ENCODE results near the gene EXOSC7.
"Not testable (repeated sequence)": the region's sequence is repeated elsewhere in the genome, so short reads cannot be mapped to it uniquely, and the experiment has no call there.

EXOSC7 gene

GRCh38 chr3:45026038-45026437 lies 50.0 kb downstream of the EXOSC7 start, which contains the start of gene CLEC3B:
Gene CLEC3B, plus strand, starts transcription at chr3:45026303. Its CDS starts 60 bp downstream, at chr3:45026363.
- DNase-seq: no peak

DNA sequence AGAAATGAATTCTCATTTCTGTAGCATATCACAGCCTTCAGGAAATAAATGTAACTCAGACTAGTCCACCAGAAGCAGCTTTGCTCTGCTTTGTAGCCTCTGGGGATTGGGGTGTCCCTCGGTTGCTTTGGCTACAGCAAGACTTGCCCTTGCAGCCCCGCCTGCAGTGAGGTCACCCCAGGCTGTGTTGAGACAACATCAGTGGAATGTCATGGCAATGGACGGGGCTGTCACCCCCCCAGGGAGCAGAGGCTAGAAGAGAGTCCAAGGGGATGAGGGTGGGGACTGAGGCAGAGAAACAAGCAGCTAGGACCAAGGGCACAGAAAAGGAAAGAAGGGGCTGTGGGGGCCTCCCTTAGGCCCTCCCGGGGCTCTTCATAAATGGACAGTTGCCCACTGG lies 50.9 kb downstream of the EXOSC7 start:
- no peak for DNase-seq

DNA sequence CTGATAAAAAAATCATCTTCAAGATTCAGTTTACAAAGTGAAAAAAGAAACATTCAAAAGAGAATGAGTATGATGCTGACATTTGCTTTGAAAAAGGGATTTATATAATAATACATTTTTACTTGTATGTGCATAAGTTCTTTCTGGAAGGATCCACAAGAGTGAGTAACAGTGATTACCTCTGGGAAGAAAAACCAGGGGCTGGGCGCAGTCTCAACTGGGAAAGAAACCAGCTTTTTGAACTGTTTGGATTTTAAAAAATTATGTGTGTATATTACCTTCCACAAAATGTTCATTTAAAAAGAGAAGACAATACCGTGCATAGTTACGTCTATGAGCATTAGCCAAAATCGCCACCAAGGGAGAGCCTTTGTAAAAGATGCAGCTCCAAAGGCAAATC lies 51.4 kb downstream of the EXOSC7 start:
- no peak for DNase-seq

DNA sequence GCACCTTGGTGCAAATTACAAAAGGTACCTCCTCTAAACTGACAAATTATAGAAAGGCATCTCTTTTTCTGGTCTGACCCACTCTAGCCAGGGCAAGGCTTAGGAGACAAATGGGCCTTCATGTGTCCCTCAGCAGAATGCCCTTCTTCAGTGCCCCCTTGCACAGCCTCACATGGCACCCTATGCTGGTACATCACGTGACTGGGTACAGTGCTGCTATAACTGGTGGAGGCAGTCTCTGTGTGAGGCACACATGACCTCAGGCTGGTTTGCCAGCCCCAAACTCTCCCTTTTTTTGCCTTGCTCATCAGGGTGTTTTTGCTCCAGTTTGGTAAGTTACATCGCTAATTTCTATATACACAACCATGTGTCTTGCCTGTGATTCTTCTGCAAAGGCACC lies 53.2 kb downstream of the EXOSC7 start:
- DNase-seq: no peak

- DNase-seq: no peak
These were observed 53.6 kb downstream of the EXOSC7 start for GRCh38 chr3:45029661-45030060.

- DNase-seq: no peak
These were observed 55.5 kb downstream of the EXOSC7 start for GRCh38 chr3:45031531-45031930.

DNA sequence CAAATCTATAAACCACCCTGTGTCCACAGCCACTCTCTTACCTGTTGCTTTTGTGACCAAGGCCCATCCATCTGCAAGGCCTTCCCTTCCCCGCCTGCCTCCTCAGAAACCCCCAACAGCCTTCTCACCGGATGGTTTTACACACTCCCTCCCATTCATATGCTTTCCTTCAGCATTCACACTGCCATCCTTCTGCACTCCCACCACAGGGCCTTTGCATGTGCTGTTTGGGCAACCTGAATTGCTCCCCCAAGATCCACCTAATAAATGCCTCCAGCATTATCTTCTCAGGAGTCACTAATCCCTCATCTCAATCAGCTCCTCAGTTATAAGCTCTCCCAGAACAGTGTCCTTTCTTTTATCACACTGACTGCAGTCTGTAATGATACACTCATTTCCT lies 56.1 kb downstream of the EXOSC7 start:
- DNase-seq: no peak

DNA sequence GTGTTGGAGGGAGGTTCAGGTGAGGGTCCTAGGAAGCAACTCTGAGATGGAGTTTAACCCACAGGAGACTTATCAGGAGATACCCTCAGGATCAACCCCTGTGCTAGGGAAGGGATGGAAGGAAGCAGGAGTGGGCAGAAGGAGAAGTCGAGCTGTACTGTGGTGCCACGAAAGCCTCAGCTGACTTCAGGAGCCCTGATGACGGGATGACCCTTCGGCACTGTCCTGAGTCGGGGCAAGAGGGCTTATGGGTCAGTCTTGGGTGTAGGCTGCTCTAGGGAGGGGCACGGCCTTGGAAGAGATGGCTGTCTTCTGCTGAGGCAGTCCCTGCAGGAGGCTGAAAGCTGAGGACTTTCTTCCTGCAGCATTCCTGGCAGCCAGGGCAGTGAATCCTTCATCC lies 57.7 kb downstream of the EXOSC7 start:
- DNase-seq: no peak

- DNase-seq: peak; percentile 90
These were observed 58.7 kb downstream of the EXOSC7 start for GRCh38 chr3:45034612-45035252.

DNA sequence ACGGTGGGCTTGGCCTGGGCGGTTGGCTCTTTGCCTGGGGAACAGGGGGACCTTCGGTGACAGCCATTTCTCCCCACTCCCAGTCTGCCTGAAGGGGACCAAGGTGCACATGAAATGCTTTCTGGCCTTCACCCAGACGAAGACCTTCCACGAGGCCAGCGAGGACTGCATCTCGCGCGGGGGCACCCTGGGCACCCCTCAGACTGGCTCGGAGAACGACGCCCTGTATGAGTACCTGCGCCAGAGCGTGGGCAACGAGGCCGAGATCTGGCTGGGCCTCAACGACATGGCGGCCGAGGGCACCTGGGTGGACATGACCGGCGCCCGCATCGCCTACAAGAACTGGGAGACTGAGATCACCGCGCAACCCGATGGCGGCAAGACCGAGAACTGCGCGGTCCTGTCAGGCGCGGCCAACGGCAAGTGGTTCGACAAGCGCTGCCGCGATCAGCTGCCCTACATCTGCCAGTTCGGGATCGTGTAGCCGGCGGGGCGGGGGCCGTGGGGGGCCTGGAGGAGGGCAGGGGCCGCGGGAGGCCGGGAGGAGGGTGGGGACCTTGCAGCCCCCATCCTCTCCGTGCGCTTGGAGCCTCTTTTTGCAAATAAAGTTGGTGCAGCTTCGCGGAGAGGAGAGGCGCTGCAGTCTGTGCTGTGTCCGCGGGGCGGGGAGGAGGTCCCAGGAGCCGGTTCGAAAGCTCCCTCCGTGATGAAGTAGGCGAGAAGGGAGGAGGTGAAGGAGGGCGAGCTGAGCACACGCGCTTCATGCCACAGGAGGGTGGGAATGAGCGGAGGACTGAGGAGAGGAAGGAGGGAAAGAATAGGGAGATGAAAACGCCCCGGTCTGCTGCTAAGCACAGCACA lies 59.6 kb downstream of the EXOSC7 start:
- no peak for DNase-seq

DNA sequence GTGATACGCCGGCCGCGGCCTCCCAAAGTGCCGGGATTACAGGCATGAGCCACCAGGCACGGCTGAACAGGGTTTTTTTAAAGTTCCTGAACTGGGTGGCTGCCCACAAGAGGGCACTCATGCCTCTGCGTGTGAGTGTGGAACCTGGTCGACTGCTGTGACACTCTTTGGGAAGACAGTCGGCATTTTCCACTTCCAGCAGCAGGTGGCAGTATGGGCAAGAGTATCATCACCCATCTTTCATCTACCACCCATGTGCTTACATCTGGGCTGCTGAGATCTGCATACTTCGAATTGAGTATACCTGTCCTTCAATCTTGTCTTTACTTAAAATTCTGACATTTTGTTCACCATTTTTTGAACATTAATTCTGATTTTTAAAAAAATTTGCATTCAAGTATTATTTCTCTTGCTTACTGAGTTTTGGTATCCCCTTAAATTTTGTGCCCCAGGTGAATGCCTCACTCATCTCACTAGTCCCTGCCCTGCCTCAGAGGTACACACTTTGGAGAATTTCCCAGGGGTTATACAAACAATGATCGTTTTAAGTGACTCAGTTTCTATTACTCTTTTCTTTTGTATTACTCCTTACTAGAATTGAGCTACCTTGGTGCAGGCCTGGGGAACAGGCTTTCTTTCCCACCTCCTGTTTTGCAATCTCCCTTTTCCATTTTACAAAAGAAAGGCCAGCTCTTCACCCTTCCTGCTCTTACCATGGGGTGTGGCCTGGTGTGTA lies 61.8 kb downstream of the EXOSC7 start:
- peak; percentile 94 for DNase-seq

- no peak for DNase-seq
These were observed 65.6 kb downstream of the EXOSC7 start for GRCh38 chr3:45041666-45042065.

GRCh38 chr3:45042162-45042561 lies 66.1 kb downstream of the EXOSC7 start:
- DNase-seq: no peak

DNA sequence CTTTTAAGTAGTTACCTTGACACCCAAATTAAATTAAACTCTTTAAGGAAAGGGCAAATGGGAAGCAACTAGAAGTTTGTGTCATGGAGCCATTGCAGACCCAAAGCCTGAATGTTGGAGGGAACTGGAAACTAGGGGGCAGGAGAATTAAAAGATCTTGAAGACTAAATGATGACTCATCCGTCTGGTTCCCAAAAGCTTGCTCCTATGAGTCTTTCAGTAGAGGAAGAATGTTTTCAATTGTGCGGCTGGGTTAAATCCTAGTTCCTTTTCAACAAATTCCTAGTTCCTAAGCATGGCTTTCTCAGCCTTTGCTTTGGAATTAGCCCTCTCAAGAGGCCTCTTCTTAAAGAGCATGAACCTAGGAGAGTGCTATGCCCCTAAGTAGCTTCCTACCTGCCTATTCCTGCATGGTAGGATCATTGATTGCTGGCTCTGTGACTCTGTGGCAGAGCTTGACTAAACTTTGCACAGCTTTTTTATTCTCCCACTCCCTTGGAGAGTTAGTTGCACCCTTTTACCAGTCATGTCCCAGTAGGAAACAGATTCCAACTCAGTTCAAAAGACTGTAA lies 67.8 kb downstream of the EXOSC7 start:
- DNase-seq: peak; percentile 84

DNA sequence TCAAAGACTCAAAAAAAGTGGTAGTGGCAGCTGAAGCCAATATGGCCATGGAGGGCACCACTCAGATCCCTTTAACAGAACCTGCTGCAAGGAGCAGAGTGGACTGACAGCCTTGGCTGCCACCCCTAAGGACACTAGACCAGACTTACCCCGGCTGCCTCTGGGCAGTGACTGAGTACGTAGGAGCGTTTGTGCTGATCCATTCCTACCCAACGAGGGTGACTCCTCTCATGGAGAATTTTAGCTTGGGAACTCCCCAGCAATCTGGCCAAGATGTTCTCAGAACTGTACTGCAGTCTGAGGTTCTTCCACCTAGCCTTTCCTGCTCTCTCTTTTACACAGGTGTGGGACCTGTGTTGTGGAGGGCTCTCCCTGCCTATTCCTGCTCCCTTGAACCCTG lies 72.2 kb downstream of the EXOSC7 start:
- DNase-seq: no peak

DNA sequence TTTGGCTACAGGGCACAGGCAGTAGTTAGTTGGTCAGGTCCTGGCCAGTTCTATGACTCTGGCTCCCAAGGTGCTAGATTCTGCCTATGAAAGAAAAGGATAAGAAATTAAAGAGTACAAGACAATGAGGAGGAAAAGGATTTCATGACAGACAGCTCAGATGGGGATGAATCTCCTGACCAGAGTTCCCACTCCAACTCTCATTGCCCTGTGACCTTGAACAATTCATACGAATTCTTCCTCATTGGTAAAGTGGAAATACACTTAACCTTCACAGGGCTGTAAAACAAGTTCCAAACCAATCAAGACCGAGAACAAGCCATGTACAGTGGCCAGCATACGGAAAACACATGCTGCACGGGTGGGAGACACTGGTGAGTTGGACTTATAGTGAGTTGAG lies 73.8 kb downstream of the EXOSC7 start:
- no peak for DNase-seq

DNA sequence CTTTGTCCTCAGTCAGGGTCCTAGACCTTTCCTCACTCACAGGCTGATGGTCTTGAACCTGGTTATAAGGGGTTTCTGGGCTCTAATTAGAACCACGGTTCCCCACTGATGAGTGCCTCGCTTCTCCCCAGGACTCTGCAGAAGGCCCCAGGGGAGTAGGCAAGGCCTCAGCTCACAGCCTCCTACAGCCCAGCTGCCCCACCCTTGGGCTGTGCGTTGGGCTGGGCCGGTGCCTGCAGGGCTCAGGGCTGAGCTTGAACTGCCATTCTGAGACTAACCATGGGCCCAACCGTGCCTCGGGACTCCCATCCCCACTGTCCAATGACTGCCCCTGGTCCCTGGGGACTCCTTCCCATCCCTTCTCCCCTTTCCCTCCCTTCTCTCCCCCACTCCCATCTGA lies 75.6 kb downstream of the EXOSC7 start:
- no peak for DNase-seq

DNA sequence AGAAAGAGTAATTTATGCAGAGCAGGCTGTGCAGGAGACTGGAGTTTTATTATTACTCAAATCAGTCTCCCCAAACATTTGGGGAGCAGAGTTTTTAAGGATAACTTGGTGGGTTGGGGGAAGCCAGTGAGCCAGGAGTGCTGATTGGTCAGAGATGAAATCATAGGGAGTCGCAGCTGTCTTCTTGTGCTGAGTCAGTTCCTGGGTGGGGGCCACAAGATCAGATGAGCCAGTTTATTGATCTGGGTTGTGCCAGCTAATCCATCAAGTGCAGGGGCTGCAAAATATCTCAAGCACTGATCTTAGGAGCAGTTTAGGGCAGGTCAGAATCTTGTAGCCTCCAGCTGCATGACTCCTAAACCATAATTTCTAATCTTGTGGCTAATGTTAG lies 77.8 kb downstream of the EXOSC7 start:
- not testable (repeated sequence) for DNase-seq

GRCh38 chr3:45054196-45054857 lies 78.3 kb downstream of the EXOSC7 start:
- no peak for DNase-seq

DNA sequence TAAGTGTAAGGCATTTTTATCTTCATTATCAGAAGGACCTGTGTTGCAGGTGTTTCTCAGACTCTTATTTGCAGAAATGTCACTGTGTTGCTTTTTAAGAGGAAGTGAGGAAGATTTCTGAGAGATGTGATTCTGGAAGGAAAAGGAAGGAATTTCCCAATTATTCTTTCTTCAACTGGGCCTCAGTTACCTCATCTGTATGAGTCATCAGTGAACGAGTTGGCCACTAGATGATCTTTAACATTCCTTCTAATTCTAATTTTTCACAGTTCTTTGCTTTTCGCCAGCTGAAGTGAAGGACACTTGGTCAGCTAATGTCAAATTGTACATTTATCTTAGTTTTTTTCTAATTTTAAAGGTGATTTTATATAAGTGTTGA lies 79.0 kb downstream of the EXOSC7 start:
- peak; percentile 64 for DNase-seq

DNA sequence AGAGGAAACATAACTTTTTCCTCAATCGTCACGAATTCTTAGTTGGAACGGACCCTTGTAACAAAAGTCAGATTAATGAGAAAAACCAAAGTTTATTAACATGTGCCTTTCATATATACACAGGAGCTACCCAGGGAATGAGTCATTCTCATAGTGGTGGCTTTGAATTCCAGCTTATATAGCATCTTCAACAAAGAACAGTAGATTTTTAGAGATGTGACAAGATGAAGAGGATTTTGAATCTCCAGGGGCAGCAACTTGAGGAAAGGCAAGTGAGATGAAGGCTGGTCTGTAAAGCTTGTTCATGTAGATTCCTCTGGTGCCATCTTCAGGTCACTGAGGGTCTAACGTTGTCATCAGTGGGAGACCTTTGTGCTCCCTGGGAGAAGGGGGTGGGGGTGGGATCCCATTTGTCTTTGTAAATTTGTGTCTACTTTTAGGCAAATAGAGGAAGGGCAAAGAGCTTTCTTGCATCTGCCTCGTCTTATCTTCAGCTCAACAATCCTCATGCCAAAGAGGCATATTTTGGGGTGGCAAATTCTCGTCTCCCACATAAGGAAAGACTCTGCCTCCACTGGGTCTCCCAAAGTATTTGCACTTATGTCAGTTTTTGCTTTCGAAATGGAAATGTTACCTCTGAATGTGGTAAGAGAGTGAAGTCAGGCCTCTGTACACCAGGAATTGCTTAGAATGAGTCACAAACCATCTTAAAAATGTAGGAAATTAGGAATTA lies 79.5 kb downstream of the EXOSC7 start:
- DNase-seq: peak; percentile 39
